Measurements from ENCODE around the gene ETV5.

DNA sequence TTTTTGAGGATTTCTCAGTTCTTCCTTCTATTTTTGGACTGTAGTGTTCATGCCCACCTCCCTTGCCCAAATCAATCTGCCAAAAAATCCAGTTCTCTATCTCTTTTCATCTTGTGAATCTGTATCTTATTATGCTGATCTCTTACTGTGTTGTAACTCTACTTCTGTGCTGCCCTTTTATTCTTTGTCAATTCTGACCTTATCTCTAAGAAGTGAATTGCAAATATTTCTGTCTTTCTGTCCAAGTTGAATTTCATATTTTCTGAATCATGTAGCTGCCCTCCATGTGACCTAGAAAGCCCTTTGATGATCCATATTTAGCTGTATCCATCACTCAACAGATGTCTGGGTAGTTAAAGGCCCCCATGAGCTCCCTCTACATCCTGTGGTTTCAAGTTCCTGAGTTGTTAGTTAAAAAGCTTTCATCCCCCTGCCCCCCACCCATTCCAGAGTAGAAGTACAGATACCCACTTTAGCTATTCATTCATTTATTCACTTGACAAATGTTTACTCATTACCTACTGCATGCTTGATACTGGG is 33.6 kb upstream of the ETV5 start:
- TF ChIP-seq, protein P1, sequence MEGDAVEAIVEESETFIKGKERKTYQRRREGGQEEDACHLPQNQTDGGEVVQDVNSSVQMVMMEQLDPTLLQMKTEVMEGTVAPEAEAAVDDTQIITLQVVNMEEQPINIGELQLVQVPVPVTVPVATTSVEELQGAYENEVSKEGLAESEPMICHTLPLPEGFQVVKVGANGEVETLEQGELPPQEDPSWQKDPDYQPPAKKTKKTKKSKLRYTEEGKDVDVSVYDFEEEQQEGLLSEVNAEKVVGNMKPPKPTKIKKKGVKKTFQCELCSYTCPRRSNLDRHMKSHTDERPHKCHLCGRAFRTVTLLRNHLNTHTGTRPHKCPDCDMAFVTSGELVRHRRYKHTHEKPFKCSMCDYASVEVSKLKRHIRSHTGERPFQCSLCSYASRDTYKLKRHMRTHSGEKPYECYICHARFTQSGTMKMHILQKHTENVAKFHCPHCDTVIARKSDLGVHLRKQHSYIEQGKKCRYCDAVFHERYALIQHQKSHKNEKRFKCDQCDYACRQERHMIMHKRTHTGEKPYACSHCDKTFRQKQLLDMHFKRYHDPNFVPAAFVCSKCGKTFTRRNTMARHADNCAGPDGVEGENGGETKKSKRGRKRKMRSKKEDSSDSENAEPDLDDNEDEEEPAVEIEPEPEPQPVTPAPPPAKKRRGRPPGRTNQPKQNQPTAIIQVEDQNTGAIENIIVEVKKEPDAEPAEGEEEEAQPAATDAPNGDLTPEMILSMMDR (IDR thresholded peaks at IDR 0.05) = no peak
- TF ChIP-seq POLR2A (IDR thresholded peaks at IDR 0.05) (no peak), POLR2AphosphoS5 (IDR thresholded peaks at IDR 0.05) (no peak), EP300 (IDR thresholded peaks at IDR 0.05; ENCODE audit: low read depth) (no peak)

Measured in transverse colon (tissue), 4 donors.